HEK293 (cell line): Measurements from ENCODE around the gene CACNA1H.

Source experiments
- KLF1 ChIP-seq: fragments of 450-650 bp; formaldehyde crosslinking; IDR thresholded peaks from 2 replicates; pipeline ENCODE4 v1.5.1; 2016; ENCODE audit warnings: missing biosample characterization, missing genetic modification characterization
- MEIS1 ChIP-seq: sonication (generic); formaldehyde crosslinking; IDR thresholded peaks from 2 replicates; pipeline ENCODE4 v1.8.1; 2022; ENCODE audit warnings: missing genetic modification reagents, mild to moderate bottlenecking, borderline replicate concordance
- PRDM1 ChIP-seq: fragments of 450-650 bp; formaldehyde crosslinking; IDR thresholded peaks from 2 replicates; pipeline ENCODE4; 2016; ENCODE audit warnings: missing biosample characterization, missing genetic modification characterization
- YY1 ChIP-seq: fragments of 450-650 bp; formaldehyde crosslinking; IDR thresholded peaks from 2 replicates; pipeline ENCODE4 v1.5.1; 2018; ENCODE audit warnings: missing biosample characterization, missing genetic modification characterization
- ZFP41 ChIP-seq: fragments of 450-650 bp; formaldehyde crosslinking; IDR thresholded peaks from 2 replicates; pipeline ENCODE4 v1.5.1; 2016; ENCODE audit warnings: missing biosample characterization, missing genetic modification characterization, borderline replicate concordance
- ZNF121 ChIP-seq: fragments of 450-650 bp; formaldehyde crosslinking; IDR thresholded peaks from 2 replicates; pipeline ENCODE4 v1.5.1; 2016; ENCODE audit warnings: missing biosample characterization, missing genetic modification characterization
- ZNF549 ChIP-seq: fragments of 450-650 bp; IDR thresholded peaks from 2 replicates; pipeline ENCODE4 v1.5.1; 2018; ENCODE audit warnings: missing biosample characterization, missing genetic modification characterization, mild to moderate bottlenecking, inconsistent platforms, moderate library complexity
- TF ChIP-seq, protein P1 (sequence below): fragments of 450-650 bp; formaldehyde crosslinking; IDR thresholded peaks from 2 replicates; pipeline ENCODE4 v1.5.1; 2016; ENCODE audit warnings: missing biosample characterization, missing genetic modification characterization
- TF ChIP-seq, protein P2 (sequence below): fragments of 450-650 bp; formaldehyde crosslinking; IDR thresholded peaks from 2 replicates; pipeline ENCODE4 v1.5.1; 2016; ENCODE audit warnings: missing biosample characterization, missing genetic modification characterization

- TF ChIP-seq ZFP41 (tag by site-specific recombination), result no peak
- TF ChIP-seq, protein P1, sequence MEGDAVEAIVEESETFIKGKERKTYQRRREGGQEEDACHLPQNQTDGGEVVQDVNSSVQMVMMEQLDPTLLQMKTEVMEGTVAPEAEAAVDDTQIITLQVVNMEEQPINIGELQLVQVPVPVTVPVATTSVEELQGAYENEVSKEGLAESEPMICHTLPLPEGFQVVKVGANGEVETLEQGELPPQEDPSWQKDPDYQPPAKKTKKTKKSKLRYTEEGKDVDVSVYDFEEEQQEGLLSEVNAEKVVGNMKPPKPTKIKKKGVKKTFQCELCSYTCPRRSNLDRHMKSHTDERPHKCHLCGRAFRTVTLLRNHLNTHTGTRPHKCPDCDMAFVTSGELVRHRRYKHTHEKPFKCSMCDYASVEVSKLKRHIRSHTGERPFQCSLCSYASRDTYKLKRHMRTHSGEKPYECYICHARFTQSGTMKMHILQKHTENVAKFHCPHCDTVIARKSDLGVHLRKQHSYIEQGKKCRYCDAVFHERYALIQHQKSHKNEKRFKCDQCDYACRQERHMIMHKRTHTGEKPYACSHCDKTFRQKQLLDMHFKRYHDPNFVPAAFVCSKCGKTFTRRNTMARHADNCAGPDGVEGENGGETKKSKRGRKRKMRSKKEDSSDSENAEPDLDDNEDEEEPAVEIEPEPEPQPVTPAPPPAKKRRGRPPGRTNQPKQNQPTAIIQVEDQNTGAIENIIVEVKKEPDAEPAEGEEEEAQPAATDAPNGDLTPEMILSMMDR (tag by site-specific recombination), result no peak
- no peak for TF ChIP-seq ZNF549 (tag by site-specific recombination)
- TF ChIP-seq YY1 (tag by site-specific recombination), result no peak
- TF ChIP-seq, protein P2, sequence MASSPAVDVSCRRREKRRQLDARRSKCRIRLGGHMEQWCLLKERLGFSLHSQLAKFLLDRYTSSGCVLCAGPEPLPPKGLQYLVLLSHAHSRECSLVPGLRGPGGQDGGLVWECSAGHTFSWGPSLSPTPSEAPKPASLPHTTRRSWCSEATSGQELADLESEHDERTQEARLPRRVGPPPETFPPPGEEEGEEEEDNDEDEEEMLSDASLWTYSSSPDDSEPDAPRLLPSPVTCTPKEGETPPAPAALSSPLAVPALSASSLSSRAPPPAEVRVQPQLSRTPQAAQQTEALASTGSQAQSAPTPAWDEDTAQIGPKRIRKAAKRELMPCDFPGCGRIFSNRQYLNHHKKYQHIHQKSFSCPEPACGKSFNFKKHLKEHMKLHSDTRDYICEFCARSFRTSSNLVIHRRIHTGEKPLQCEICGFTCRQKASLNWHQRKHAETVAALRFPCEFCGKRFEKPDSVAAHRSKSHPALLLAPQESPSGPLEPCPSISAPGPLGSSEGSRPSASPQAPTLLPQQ, result no peak
- no peak for TF ChIP-seq MEIS1 (CRISPR knock-in tag)
- no peak for TF ChIP-seq PRDM1 (tag by site-specific recombination)
- TF ChIP-seq ZNF121, result peak; percentile 28; the same call in 1 of the 2 replicates
- no peak for TF ChIP-seq KLF1
Measured at GRCh38 chr16:1189455-1189854, 36.5 kb downstream of the CACNA1H start.
